ENCODE results near the gene ANAPC10.

GRCh38 chr4:145099653-145100052 lies 1.7 kb upstream of the ANAPC10 start:
- TF ChIP-seq EZH2 (optimal IDR thresholded peaks at IDR 0.05; ENCODE audit: low read depth, low read length) = no peak
- no peak for TF ChIP-seq CTCF (IDR thresholded peaks at IDR 0.05; ENCODE audit: low read length)
- no peak for TF ChIP-seq EZH2phosphoT487 (IDR thresholded peaks at IDR 0.05; ENCODE audit: low read length)
